Stomach (tissue), 4 donors: ENCODE results near the gene HTR6.

Source experiments
- CTCF ChIP-seq, 7 experiments: fragments of 450-650 bp in 4 of 7; fragments of 200-600 bp in 3 of 7; sonication (generic) in 3 of 7; IDR thresholded peaks; one replicate each; pipeline ENCODE4 v1.5.1; 2016 to 2019; ENCODE audit warnings: antibody characterized with exemption in 7 of 7, control low read depth in 2 of 7, mild to moderate bottlenecking in 1 of 7
- POLR2A ChIP-seq, 4 donors: fragments of 450-650 bp; IDR thresholded peaks; one replicate each; pipeline ENCODE4 v1.6.1; 2016; ENCODE audit warnings: antibody characterized with exemption in 4 of 4, control low read depth in 2 of 4, mild to moderate bottlenecking in 1 of 4, moderate library complexity in 1 of 4
- POLR2AphosphoS5 ChIP-seq, 3 donors: sonication (generic); formaldehyde crosslinking; IDR thresholded peaks; one replicate each; pipeline ENCODE4 v1.6.1; 2016; ENCODE audit warnings: antibody characterized with exemption in 3 of 3

DNA sequence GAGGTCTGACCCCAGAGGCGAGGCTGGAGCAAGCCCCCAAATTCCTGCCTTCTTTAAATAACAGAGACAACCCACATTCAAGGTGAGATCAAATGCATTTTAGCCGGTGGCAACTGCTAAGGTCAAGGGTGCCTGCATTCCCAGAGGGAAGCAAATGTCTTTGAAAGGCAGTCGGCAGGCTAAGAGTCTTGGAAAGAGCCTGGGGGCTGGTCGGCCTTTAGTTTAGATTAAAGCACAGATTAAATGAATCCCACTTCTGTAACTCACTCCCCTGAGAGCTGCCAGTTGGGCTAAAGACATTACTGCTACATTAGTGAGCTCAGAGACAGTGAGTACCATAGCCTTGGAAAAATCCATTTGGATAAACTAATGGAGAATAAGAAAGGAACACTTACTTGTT is 59.2 kb downstream of the HTR6 start:
- no peak for TF ChIP-seq CTCF (IDR thresholded peaks at IDR 0.05)
- TF ChIP-seq POLR2A (IDR thresholded peaks at IDR 0.05): no peak
- no peak for TF ChIP-seq POLR2AphosphoS5 (IDR thresholded peaks at IDR 0.05)
